ENCODE measurements around the gene GAST. TPM values are rescaled to one million over a fixed set of nuclear protein-coding genes. Genes with fewer than 3 reads are reported as not detected.

GAST gene
- total and polyA plus RNA-seq, 10 of the 15 experiments (the other 5 are each of a cell fraction or from before 2014, with no cell fraction given): not detected

- TF ChIP-seq BHLHE40 (IDR thresholded peaks at IDR 0.05; ENCODE audit: borderline replicate concordance in 1 of 2, low read depth in 2 of 2, low read length in 1 of 2) (no peak), PRDM15 (CRISPR knock-in tag; IDR thresholded peaks at IDR 0.05) (no peak)
Observed at GRCh38 chr17:41692722-41693521, 19.2 kb upstream of the GAST start (continued).

- no peak for FAIRE-seq
- intact Hi-C loops (cut with micrococcal nuclease; ENCODE audit: unreplicated experiment): no loop called here
- DNase-seq (ENCODE audit: low read depth, low spot score): no peak
- no TSS peak for BruUV-seq (replicated peaks)
- ChIA-PET CTCF (interaction anchor here (0.6 to 10.4 kb wide), 14 partner anchors 8 to 145 kb away, joined by 3 to 265 read pairs (median 6); partner anchors contain the start of gene GAST), POLR2A (interaction anchor here (0.6 to 3.1 kb wide), 3 partner anchors 16 to 145 kb away, joined by 3 to 16 read pairs (median 3); no protein-coding TSS in a partner anchor), RAD21 (ENCODE audit: unreplicated experiment) (interaction anchor here (1.1 to 2.8 kb wide), 8 partner anchors 13 to 46 kb away, joined by 3 to 38 read pairs (median 7); no protein-coding TSS in a partner anchor), SMC1A (ENCODE audit: uncharacterized antibody, unreplicated experiment) (interaction anchor here (1.3 to 3.8 kb wide), 5 partner anchors 16 to 33 kb away, joined by 3 to 57 read pairs (median 9); no protein-coding TSS in a partner anchor)
- Histone ChIP-seq H3K4me2 (ENCODE audit: control insufficient read depth, insufficient read depth) (no peak overlapping the region), H2AFZ (ENCODE audit: control insufficient read depth, low read depth, low read length) (no peak overlapping the region), H3K9ac (ENCODE audit: control insufficient read depth, insufficient read depth, low read length) (no peak overlapping the region), H3K4me1 (ENCODE audit: control insufficient read depth, insufficient read depth, low read length) (peaks cover 8% of the 10 kb centered on the region), H3K36me3 (ENCODE audit: control insufficient read depth in 2 of 2, insufficient read depth in 2 of 2, low read length in 1 of 2) (peaks cover 18 to 29% of the 10 kb centered on the region in 2 experiments), H3K79me2 (ENCODE audit: control insufficient read depth, insufficient read depth, low read length) (peaks cover 14% of the 10 kb centered on the region), H4K20me1 (ENCODE audit: control insufficient read depth, insufficient read depth) (peaks cover 9% of the 10 kb centered on the region), H3K9me3 (replicated peaks; ENCODE audit: control insufficient read depth, insufficient read depth, low read length) (no peaks in the 10 kb centered on the region), H3K27ac (ENCODE audit: control insufficient read depth, insufficient read depth) (no peak overlapping the region), H3K4me3 (no peak overlapping the region), H3K27me3 (replicated peaks in 1 of 2; ENCODE audit: control insufficient read depth in 2 of 2, insufficient read depth in 2 of 2, low read length in 1 of 2) (no peaks in the 10 kb centered on the region)
- peak; percentile 6; the same call in 1 of the 3 replicates for ATAC-seq
- TF ChIP-seq POLR2A (IDR thresholded peaks at IDR 0.05; ENCODE audit: low read depth, low read length) (0 out of 2 replicates have a peak, but pooled peaks have one; percentile 35), KLF5 (IDR thresholded peaks at IDR 0.05; ENCODE audit: partially characterized antibody) (no peak), SMAD1 (IDR thresholded peaks at IDR 0.05; ENCODE audit: low read depth, partially characterized antibody) (no peak)
- WGBS (ENCODE audit: insufficient coverage, insufficient replicate concordance, low lambda C conversion rate, missing lambda C conversion rate): 86% methylated on average over 7 of the region's 7 CpGs
- in situ Hi-C loops (cut with MboI): loop anchor here (25.0 kb wide), 2 partner anchors 1517 to 1667 kb away; partner anchors contain the start of gene TMEM106A
Observed at GRCh38 chr17:41695134-41695661, 16.9 kb upstream of the GAST start.

Data from GM12878 (cell line).